ENCODE measurements around the gene RAPGEF3. TPM values are rescaled to one million over a fixed set of nuclear protein-coding genes. Genes with fewer than 3 reads are reported as not detected.

The RAPGEF3 gene
- total and polyA plus RNA-seq, 2 donors (not counting 1 experiment from before 2014, with no cell fraction given), result 1.8 to 5.2 TPM

DNA sequence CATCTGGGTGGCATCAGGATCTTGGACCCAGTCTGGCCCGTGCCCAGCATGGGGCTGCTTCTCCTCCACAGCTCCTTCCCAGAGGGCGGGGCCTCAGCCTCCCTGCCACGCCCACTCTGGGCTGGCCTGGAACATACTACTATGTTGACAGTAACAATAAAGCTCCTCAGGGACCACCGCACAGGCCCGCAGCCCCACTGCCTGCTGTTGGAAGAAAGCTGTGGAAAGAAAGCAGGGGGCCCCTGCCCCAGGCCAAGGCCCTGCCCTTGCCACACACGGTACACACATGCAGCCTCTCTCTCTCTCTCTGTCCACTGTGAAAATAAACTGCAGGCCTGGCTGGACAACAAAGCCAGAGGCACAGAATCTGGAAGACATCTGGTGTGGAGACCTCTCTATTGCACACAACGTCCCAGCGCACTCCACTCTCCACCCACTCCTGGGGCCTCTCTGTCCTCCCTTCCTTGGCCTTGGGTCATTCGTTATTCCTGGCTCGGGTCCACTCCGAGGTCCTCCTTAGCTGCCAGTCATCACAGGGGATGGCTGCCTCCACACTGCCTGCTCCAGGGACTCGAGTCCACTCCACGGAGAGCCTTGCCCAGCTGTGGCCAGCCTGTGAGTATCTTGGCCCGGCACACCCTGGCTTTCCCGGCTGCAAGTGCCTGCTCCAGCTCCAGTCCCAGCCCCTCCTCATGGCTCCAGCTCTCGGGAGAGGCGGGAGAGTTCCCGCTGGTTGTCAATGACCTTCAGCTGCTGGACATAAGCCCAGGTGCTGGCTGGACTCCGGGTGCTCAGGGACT is 21.6 kb downstream of the RAPGEF3 start:
- CTCF ChIA-PET, result interaction anchor here (0.9 to 15.0 kb wide), 5 partner anchors 24 to 104 kb away, joined by 3 to 515 read pairs (median 9); partner anchors contain the start of genes RPAP3 and SLC48A1
- POLR2A ChIA-PET, result no interaction called here

More for the DNA sequence above, 21.6 kb downstream of the RAPGEF3 start:
- Histone ChIP-seq H2AFZ (ENCODE audit: insufficient read depth, low read depth, low read length, poor library complexity, severe bottlenecking) (no peak overlapping the region), H3K36me3 (replicated peaks in 1 of 2; ENCODE audit: control extremely low read depth in 1 of 2, control insufficient read depth in 1 of 2, extremely low read depth in 1 of 2, insufficient read depth in 2 of 2, low read length in 1 of 2) (no peaks in the 10 kb centered on the region), H3K4me3 (ENCODE audit: control extremely low read depth in 1 of 5, extremely low read depth in 1 of 5, insufficient read depth in 1 of 5, low read depth in 2 of 5, low read length in 4 of 5) (no peak overlapping the region), H3K27me3 (replicated peaks in 1 of 4; ENCODE audit: control extremely low read depth in 1 of 4, control insufficient read depth in 3 of 4, insufficient read depth in 4 of 4, low read length in 3 of 4) (no peaks in the 10 kb centered on the region), H4K20me1 (ENCODE audit: control insufficient read depth, insufficient read depth, low read length, poor library complexity, severe bottlenecking) (no peaks in the 10 kb centered on the region), H3K4me1 (ENCODE audit: control insufficient read depth in 2 of 2, insufficient read depth in 2 of 2, low read length in 2 of 2) (peaks cover 29 to 39% of the 10 kb centered on the region in 2 donors), H3K79me2 (ENCODE audit: control insufficient read depth, insufficient read depth, low read length) (no peaks in the 10 kb centered on the region), H3K9me3 (ENCODE audit: control extremely low read depth in 1 of 3, control insufficient read depth in 2 of 3, insufficient read depth in 1 of 3, low read length in 2 of 3) (peaks cover 0 to 9% (median 0%) of the 10 kb centered on the region in 3 donors), H3K4me2 (replicated peaks; ENCODE audit: low read depth, low read length, poor library complexity, severe bottlenecking) (no peak overlapping the region), H3K27ac (ENCODE audit: low read length in 2 of 2) (no peak overlapping the region), H3K9ac (ENCODE audit: low read length) (no peak overlapping the region)
- Mint-ChIP-seq H3K4me1 (peaks cover 38% of the 10 kb centered on the region), H3K4me3 (no peak overlapping the region), H3K27me3 (no peaks in the 10 kb centered on the region), H3K27ac (peak overlapping the region; percentile 46), H3K9me3 (ENCODE audit: insufficient read depth) (no peaks in the 10 kb centered on the region)
- TF ChIP-seq EZH2 (IDR thresholded peaks at IDR 0.05; ENCODE audit: borderline replicate concordance, insufficient read depth, low read depth, low read length, poor library complexity, severe bottlenecking) (no peak), CTCF (IDR thresholded peaks at IDR 0.05) (no peak)
- ATAC-seq (ENCODE audit: low read depth) (no peak), DNase-seq (no peak)
- WGBS (ENCODE audit: insufficient coverage), result 94% methylated on average over 17 of the region's 19 CpGs
- intact Hi-C loops (cut with micrococcal nuclease), result no loop called here
